GM19468 (cell line): ENCODE results near the gene TMEM163.

Source experiments
- ATAC-seq: cut with Tn5 transposase; IDR thresholded peaks from one replicate; pipeline ENCODE4 v1.9.1; 2021; ENCODE audit warnings: mild to moderate bottlenecking, moderate library complexity, moderate number of reproducible peaks; ENCODE audit not compliant: unreplicated experiment; ENCODE audit errors: extremely low read depth

Gene TMEM163

DNA sequence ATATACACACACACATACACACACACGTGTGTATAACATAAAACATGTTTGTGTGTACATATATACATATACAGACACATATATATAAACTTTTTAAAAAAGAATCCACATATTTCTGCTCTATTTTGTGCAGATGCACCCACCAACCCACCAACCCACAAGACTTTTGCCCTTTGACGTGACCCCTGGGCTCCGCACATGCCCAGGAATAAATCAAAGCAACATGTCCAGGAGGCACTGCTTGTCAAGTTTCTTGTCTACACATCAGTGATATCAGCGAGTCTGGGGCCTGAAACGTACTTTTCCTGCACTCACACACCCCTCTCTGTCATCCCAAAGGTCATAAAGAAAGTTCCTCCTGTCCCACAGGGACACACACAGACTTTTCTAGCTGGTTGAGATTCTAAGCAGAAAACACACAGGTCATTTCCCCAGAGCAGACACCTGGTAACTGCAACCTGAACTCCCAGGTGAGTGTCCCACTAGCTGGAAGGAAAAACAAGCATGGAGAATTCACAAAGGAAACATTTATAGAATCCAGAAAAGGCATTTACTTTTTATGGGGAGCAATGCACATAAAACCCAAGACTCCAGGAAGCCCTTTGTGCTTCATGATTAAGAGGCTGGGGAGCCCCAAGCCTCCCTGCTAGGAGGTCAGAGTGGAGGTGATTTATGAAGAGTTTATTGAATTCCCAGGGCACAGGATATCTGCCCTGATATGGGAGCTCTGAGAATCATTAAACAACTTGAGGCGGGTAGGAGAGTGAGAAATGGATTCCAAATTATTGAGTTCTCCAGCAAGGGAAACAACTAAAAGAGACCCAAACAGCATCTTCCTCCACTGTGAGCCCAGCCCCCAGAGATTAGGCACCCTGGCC is 253.3 kb downstream of the TMEM163 start:
- ATAC-seq = no peak

GRCh38 chr2:134463699-134464022 is 255.1 kb downstream of the TMEM163 start:
- ATAC-seq = no peak

DNA sequence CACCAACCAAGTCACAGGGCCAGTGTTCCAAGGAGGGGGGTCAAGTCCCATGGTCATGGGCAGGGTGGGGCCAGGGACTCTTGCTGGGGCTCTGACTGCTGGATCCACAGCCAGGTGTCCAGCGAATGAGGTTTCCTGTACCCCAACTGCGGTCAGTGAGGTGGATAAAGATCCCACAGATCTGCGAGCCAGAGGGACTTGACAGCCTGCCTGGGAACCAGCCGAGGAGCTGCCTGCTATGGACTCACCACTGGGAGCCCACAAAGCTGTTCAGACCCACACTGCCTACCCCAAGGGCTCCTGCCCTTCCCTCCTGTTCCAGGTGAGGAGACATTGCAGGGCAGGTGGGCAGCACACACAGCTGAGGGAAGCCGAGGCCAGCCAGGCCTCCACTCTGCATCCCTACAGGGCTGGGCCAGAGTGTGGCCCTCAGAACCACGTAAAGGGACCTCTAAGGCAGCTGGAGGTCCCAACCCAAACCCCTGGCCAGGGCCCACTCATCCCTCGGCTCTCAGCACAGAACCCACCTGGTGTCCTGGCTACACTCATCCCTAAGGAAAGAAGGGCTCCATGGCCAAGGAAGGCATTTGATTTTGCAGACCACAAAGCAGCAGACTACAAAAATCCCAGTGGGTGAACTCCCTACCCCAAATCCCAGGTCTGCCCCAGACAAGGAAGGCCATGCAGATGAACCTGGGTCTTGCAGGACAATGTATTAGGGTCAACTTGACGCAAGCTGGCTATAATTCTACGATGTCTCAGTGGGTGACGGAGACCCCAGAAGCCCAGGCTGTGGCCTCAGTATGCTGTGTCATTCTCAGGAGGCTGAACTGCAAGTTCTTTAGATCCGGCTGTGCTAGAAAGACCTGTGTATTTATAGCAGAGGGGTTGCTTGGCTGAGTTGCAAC is 255.8 kb downstream of the TMEM163 start:
- no peak for ATAC-seq

DNA sequence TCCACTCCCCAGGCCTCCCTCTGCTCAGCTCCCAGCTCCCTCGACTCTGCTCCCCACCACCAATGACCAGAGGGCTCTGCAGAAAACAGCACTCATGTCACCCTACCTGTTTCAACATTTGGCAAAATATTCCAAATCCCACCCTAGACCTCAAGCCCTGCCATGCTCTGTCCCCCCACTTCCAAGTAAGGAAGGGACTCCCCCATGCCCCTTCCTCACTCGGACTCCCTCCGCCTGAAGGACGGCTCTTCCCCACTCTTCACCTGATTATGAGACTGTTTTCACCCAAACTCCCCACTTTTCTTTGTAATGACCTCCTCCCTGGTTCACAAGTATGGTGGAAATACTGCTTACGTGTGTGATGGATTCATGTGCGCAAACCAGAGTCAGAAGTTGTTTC is 256.5 kb downstream of the TMEM163 start:
- no peak for ATAC-seq

GRCh38 chr2:134461511-134461910 is 257.3 kb downstream of the TMEM163 start:
- no peak for ATAC-seq

- peak; percentile 85 for ATAC-seq
These were observed 258.2 kb downstream of the TMEM163 start for GRCh38 chr2:134460583-134460998.

- ATAC-seq = no peak
These were observed 258.9 kb downstream of the TMEM163 start for GRCh38 chr2:134459706-134460406.

GRCh38 chr2:134458950-134459349 is 259.9 kb downstream of the TMEM163 start:
- ATAC-seq = no peak

GRCh38 chr2:134458473-134458853 is 260.3 kb downstream of the TMEM163 start:
- ATAC-seq = no peak

- no peak for ATAC-seq
These were observed 260.9 kb downstream of the TMEM163 start for GRCh38 chr2:134457765-134458472.

DNA sequence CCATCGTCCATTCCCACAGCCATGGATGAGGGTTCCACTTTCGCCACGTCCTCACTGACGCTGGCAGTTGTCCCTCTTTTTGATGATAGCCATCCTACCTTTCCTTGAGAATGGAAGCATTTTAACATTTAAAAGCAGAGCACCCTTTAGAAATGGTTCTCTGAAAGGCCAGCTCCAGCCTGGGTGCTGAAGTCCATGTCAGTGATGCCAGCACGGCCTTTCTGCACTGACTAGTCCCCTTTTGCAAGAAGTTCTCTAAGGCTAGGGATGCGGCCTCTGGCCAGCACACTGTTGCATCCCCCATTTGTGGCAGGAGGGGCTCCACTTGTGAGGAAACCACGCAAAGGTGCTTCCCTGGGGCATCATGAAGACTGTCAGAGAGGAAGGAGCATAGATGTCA is 261.4 kb downstream of the TMEM163 start:
- no peak for ATAC-seq

- ATAC-seq = no peak
These were observed 263.4 kb downstream of the TMEM163 start for GRCh38 chr2:134455426-134455825.

DNA sequence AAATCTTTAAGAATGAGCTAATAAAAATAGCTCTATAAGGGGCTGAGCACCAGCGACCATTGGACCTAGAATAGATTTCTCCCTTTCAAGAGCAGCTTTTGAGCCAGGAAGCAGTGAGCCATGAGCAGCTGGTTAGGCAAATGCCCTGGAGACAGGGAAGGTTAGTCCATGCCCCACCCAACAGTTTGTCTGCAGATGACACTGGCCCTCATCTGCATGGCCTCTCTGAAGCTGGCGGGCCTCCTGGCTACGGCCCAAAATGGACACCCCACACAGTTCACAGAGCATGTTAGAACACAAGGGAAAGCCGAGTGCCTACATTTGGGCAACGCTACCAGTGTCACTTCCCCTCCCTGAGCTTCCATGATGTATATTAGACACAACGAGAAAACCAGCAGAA is 263.9 kb downstream of the TMEM163 start:
- no peak for ATAC-seq

DNA sequence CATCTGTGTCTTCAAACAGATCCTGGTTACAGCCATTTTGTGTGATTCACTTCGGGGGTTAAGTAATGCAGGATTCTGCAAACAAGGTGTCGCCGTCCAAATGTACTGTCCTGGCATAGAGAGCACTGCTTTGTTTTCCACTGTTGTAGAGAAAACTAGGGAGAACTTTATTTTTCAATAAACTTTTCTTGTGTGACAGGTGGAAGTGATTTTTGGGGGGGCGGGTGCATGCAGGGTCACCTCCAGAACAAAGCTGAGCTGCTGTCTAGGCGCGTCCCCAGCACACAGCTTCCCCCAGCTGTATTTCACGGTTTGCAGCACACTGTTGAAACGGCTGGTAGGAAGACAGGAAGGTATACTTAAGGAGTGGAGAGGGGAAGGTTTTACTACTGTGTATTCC is 264.4 kb downstream of the TMEM163 start:
- no peak for ATAC-seq

DNA sequence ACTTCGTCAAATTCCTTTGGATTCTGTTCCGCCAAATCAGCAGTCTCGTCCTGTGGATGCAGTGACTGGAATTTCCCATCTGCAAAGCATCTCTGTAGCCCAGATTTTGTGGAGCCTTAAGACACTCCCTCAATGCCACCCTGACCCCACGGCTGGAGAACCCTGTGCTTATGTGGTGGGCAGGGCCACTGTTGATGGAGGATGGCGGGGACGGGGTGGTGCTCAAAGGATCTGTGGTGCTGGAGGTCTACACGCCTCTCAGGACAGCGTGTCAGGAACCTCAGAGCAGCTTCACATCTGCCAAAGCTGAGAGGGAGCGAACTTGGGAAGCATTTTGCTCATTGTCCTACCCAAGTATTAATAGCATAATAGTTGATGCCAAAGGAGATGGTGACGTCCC is 264.8 kb downstream of the TMEM163 start:
- no peak for ATAC-seq

GRCh38 chr2:134453476-134453875 is 265.3 kb downstream of the TMEM163 start:
- ATAC-seq = no peak

DNA sequence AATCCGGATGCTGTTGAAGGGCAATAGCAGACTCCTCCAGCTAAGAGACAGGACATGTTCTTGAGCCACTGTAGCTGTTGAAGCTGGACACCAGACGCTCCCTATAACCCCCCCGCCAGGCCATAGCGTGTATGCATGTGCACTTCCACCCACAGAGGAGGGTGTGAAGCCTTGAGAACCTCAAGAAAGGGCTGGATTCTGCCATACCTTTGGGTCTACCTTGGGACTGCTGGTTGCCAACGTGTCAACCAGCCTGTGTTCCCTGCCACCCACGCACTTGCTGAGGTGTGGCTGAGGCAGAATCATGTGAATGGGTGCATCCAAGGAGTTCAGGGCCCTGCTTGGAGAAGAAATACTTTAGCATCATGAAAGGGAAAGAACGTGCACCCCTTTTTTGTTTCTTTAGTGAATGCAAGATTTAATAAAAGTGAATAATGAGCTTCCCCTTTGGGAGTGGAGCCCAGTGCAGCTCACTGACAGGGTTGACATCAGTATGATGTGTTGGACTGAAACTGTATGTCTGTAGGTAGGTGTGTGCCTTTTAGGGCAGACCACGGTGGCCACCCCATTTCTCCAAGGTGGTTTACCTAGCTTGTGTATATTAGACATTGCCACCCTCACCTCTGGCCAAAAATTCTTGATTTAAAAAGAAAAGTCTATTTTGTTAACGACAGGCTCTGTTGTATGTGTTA is 266.6 kb downstream of the TMEM163 start:
- no peak for ATAC-seq

DNA sequence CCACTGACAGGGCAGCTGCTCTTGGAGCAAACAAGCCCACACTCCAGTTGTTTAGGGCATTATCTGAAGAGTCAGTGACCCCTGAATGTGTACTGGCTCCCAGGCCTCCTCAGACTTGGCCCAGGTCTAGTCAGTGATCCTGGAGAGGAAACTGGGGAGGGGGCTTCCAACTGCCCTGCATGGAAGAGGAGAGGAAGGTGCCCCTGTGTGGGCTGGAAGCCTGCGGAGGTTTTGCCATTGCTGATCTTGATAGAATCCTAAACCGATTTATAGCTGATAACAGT is 267.5 kb downstream of the TMEM163 start:
- no peak for ATAC-seq

GRCh38 chr2:134449751-134450513 is 268.9 kb downstream of the TMEM163 start:
- no peak for ATAC-seq
